Measurements from ENCODE around the gene PARP16. TPM values are rescaled to one million over a fixed set of nuclear protein-coding genes. Genes with fewer than 3 reads are reported as not detected.

Gene PARP16
- polyA plus RNA-seq, 1 experiment: 5.2 TPM

- DNase-seq (ENCODE audit: low read depth): no peak
- TF ChIP-seq CTCF (IDR thresholded peaks at IDR 0.05; ENCODE audit: insufficient read depth, low read depth, low read length): no peak
- POLR2A ChIA-PET: no interaction called here
- Histone ChIP-seq H3K27me3 (ENCODE audit: control insufficient read depth, insufficient read depth, low read length) (no peaks in the 10 kb centered on the region; the same call in 1 of the 2 replicates), H3K4me3 (ENCODE audit: low read depth, low read length) (no peak overlapping the region), H3K36me3 (ENCODE audit: control insufficient read depth, insufficient read depth, low read length) (no peaks in the 10 kb centered on the region)
- CTCF ChIA-PET: interaction anchor here (1.0 to 1.4 kb wide), 2 partner anchors 15 to 19 kb away, joined by 4 read pairs; partner anchors contain the start of gene RNU5B-1
Observed at GRCh38 chr15:65289261-65289854, 2.7 kb upstream of the PARP16 start.

DNA sequence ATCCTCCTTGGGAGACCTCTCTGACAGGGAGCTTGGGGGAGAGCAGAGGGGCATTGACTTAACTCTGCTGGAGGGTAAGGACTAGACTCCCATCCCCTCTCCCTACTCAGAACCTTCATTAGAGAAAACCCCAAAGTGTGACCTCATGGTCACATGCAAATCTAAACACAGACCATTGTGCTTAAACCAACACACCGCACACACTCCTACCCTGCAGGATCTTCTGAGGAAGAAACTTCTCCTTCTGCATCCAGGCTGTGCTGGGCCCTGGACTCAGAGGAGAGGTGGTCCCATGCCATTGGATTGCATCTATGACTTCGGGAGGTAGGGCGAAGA is 805 bp upstream of the PARP16 start:
- H3K36me3 ChIP-seq (ENCODE audit: control insufficient read depth, insufficient read depth, low read length): no peaks in the 10 kb centered on the region
- ChIA-PET CTCF (interaction anchor here (0.8 to 4.4 kb wide), 3 partner anchors 10 to 17 kb away, joined by 4 to 25 read pairs (median 22); no protein-coding TSS in a partner anchor), POLR2A (no interaction called here)
- H3K27me3 ChIP-seq (ENCODE audit: control insufficient read depth, insufficient read depth, low read length): no peaks in the 10 kb centered on the region; the same call in 1 of the 2 replicates
- DNase-seq (ENCODE audit: low read depth): no peak
- no peak overlapping the region for H3K4me3 ChIP-seq (ENCODE audit: low read depth, low read length)
- no peak for TF ChIP-seq CTCF (IDR thresholded peaks at IDR 0.05; ENCODE audit: insufficient read depth, low read depth, low read length)

DNA sequence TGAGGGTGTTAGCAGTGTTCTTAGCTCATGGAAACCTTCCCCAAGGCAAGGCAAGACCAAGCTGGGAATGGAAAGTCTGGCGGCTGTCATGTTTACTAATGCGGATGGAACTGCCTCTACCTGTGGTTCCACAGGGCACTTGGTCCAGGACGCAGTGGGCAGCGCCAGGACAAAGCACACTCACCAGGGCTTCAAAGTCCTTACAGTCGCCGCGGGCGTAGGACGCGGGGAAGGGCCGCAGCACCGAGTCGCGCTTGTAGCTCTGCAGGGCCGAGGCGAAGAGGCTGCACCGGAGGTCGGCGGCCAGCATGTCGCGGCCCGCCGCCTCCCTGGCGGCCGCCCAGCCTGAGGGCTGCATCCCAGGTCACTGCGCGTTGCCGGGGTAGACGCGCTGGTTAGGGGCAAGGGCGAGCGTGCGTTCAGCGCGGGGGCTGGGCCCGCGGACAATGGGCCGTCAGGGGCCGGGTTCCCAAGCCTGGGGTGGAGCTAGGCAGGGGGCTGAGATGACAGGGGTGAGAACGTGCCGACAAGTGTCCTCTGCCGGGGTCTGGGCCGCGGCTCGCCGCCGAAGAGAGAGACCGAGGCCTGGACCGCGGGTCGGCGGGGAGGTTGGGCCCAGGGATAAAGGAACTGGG is 497 bp downstream of the PARP16 start:
- no peaks in the 10 kb centered on the region; the same call in 1 of the 2 replicates for H3K27me3 ChIP-seq (ENCODE audit: control insufficient read depth, insufficient read depth, low read length)
- CTCF ChIA-PET: interaction anchor here (0.7 to 4.4 kb wide), 6 partner anchors 11 to 92 kb away, joined by 3 to 25 read pairs (median 4); no protein-coding TSS in a partner anchor
- no peak for TF ChIP-seq CTCF (IDR thresholded peaks at IDR 0.05; ENCODE audit: insufficient read depth, low read depth, low read length)
- H3K4me3 ChIP-seq (ENCODE audit: low read depth, low read length): peak overlapping the region; percentile 56
- H3K36me3 ChIP-seq (ENCODE audit: control insufficient read depth, insufficient read depth, low read length): no peaks in the 10 kb centered on the region
- POLR2A ChIA-PET: interaction anchor here (0.8 to 1.1 kb wide), 3 partner anchors 18 to 101 kb away, joined by 3 to 12 read pairs (median 11); partner anchors contain the start of genes CLPX and RNU5B-1
- no peak for DNase-seq (ENCODE audit: low read depth)

GRCh38 chr15:65285291-65286068 is 1.2 kb downstream of the PARP16 start:
- ChIA-PET POLR2A (no interaction called here), CTCF (interaction anchor here (1.0 to 4.4 kb wide), 5 partner anchors 10 to 77 kb away, joined by 3 to 25 read pairs (median 4); no protein-coding TSS in a partner anchor)
- Histone ChIP-seq H3K4me3 (ENCODE audit: low read depth, low read length) (peak overlapping the region; percentile 56), H3K27me3 (ENCODE audit: control insufficient read depth, insufficient read depth, low read length) (no peaks in the 10 kb centered on the region; the same call in 1 of the 2 replicates), H3K36me3 (ENCODE audit: control insufficient read depth, insufficient read depth, low read length) (no peaks in the 10 kb centered on the region)
- no peak for DNase-seq (ENCODE audit: low read depth)
- TF ChIP-seq CTCF (IDR thresholded peaks at IDR 0.05; ENCODE audit: insufficient read depth, low read depth, low read length): no peak

DNA sequence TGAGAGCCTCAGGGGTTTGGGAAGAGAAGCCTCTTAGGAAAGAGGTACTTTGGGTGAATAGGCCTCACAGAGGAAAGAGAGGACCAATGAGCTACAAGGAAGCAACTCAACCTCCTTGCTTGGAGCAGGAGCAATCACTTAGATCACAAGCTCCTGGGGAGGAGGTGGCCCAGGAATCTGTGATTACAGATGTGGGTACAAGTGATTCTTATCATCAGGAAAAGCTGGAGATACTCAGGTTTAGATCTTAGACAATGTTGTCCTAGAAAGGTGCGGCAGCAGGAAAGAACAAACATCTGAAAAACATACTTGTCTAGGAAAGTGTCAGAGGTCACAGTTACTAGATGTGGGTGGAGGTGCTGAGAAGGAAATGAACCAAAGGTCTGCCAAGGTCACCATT is 8.2 kb downstream of the PARP16 start:
- Histone ChIP-seq H3K4me3 (ENCODE audit: low read depth, low read length) (no peak overlapping the region), H3K27me3 (ENCODE audit: control insufficient read depth, insufficient read depth, low read length) (no peaks in the 10 kb centered on the region), H3K36me3 (ENCODE audit: control insufficient read depth, insufficient read depth, low read length) (no peaks in the 10 kb centered on the region)
- ChIA-PET POLR2A (no interaction called here), CTCF (interaction anchor here (1.1 to 7.3 kb wide), 3 partner anchors 9 to 19 kb away, joined by 3 to 46 read pairs (median 5); no protein-coding TSS in a partner anchor)
- no peak for TF ChIP-seq CTCF (IDR thresholded peaks at IDR 0.05; ENCODE audit: insufficient read depth, low read depth, low read length)
- DNase-seq (ENCODE audit: low read depth): no peak
